Hepatocyte (in vitro differentiated cells): ENCODE measurements around the gene RBM23.

Source experiments
- EZH2 ChIP-seq: fragments of 200-600 bp; sonication (generic); IDR thresholded peaks from 2 replicates; pipeline ENCODE4 v1.6.1; 2016; ENCODE audit warnings: antibody characterized with exemption, mild to moderate bottlenecking, borderline replicate concordance
- EZH2phosphoT487 ChIP-seq: fragments of 200-600 bp; sonication (generic); IDR thresholded peaks from one replicate; pipeline ENCODE4 v1.6.1; 2018; ENCODE audit warnings: antibody characterized with exemption, mild to moderate bottlenecking, low read depth, moderate library complexity; ENCODE audit not compliant: unreplicated experiment, severe bottlenecking
- TF ChIP-seq, protein P1 (sequence below): fragments of 200-600 bp; sonication (generic); IDR thresholded peaks from 2 replicates; pipeline ENCODE4 v1.5.1; 2016; ENCODE audit warnings: antibody characterized with exemption, mild to moderate bottlenecking; ENCODE audit not compliant: poor library complexity

DNA sequence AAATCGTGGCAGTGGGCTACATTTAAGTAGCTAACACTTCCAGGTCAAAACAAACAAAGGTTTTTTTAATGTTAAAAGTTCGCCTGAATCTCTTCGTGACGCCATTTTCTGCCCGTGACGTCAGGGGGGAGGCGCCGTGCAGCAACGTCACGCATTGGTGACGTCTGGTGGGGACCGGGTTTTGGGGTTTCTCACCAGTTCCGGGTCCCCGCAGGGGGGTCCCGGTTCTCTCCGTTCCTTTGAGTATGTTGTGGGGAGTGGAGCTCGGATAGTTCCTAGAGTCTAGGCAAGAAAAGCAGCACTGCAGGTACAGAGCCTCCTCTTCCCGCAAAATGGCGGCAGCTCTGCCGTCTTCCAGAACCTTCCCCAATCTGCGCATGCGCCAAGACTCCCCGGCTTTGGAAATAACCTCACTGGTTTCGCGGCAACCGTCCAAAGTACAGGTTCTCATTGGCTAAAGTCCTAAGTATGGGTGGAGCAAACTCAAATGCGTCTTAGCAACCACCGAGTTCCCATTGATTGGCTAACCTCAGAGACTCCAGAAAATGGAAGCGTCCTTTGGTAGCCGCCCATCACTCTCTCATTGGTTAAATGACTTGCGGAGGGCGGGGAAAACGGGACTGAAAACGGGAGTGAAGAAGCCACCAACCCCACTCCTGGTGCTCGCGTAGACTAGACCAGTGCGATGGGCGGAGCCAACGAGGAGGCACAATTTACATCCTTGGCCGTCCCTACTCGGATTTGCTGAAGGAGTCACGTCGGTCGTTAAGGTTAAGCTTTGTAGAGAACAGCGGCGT is at the start of gene RBM23:
- TF ChIP-seq, protein P1, sequence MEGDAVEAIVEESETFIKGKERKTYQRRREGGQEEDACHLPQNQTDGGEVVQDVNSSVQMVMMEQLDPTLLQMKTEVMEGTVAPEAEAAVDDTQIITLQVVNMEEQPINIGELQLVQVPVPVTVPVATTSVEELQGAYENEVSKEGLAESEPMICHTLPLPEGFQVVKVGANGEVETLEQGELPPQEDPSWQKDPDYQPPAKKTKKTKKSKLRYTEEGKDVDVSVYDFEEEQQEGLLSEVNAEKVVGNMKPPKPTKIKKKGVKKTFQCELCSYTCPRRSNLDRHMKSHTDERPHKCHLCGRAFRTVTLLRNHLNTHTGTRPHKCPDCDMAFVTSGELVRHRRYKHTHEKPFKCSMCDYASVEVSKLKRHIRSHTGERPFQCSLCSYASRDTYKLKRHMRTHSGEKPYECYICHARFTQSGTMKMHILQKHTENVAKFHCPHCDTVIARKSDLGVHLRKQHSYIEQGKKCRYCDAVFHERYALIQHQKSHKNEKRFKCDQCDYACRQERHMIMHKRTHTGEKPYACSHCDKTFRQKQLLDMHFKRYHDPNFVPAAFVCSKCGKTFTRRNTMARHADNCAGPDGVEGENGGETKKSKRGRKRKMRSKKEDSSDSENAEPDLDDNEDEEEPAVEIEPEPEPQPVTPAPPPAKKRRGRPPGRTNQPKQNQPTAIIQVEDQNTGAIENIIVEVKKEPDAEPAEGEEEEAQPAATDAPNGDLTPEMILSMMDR, result no peak
- TF ChIP-seq EZH2 (no peak), EZH2phosphoT487 (no peak)
